ENCODE measurements around the gene BTBD6.

Gene BTBD6

GRCh38 chr14:105212541-105213300 lies 35.6 kb upstream of the BTBD6 start:
- TF ChIP-seq, protein P1, sequence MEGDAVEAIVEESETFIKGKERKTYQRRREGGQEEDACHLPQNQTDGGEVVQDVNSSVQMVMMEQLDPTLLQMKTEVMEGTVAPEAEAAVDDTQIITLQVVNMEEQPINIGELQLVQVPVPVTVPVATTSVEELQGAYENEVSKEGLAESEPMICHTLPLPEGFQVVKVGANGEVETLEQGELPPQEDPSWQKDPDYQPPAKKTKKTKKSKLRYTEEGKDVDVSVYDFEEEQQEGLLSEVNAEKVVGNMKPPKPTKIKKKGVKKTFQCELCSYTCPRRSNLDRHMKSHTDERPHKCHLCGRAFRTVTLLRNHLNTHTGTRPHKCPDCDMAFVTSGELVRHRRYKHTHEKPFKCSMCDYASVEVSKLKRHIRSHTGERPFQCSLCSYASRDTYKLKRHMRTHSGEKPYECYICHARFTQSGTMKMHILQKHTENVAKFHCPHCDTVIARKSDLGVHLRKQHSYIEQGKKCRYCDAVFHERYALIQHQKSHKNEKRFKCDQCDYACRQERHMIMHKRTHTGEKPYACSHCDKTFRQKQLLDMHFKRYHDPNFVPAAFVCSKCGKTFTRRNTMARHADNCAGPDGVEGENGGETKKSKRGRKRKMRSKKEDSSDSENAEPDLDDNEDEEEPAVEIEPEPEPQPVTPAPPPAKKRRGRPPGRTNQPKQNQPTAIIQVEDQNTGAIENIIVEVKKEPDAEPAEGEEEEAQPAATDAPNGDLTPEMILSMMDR (IDR thresholded peaks at IDR 0.05) = no peak
- DNase-seq = no peak

GRCh38 chr14:105213361-105213760 lies 35.0 kb upstream of the BTBD6 start:
- Mint-ChIP-seq H3K27ac (peak overlapping the region; percentile 25), H3K4me1 (peaks cover 4% of the 10 kb centered on the region), H3K4me3 (no peak overlapping the region), H3K36me3 (ENCODE audit: low read depth) (peaks cover 9% of the 10 kb centered on the region), H3K9me3 (no peaks in the 10 kb centered on the region), H3K27me3 (ENCODE audit: low read depth, poor library complexity) (peaks cover 2% of the 10 kb centered on the region)
- TF ChIP-seq, protein P1 (IDR thresholded peaks at IDR 0.05) = no peak
- DNase-seq = no peak

More at GRCh38 chr14:105212541-105213300, 35.6 kb upstream of the BTBD6 start:
- Mint-ChIP-seq H3K4me3 (no peak overlapping the region), H3K36me3 (ENCODE audit: low read depth) (peaks cover 9% of the 10 kb centered on the region), H3K9me3 (no peaks in the 10 kb centered on the region), H3K27ac (peak overlapping the region; percentile 32), H3K27me3 (ENCODE audit: low read depth, poor library complexity) (peaks cover 2% of the 10 kb centered on the region), H3K4me1 (peaks cover 4% of the 10 kb centered on the region)

- DNase-seq = no peak
- H3K27me3 Mint-ChIP-seq (ENCODE audit: low read depth, poor library complexity) = peaks cover 2% of the 10 kb centered on the region
- H3K4me1 Mint-ChIP-seq = peaks cover 4% of the 10 kb centered on the region
- no peak overlapping the region for H3K27ac Mint-ChIP-seq
- peaks cover 9% of the 10 kb centered on the region for H3K36me3 Mint-ChIP-seq (ENCODE audit: low read depth)
- H3K4me3 Mint-ChIP-seq = no peak overlapping the region
- H3K9me3 Mint-ChIP-seq = no peaks in the 10 kb centered on the region
- TF ChIP-seq, protein P1 (IDR thresholded peaks at IDR 0.05) = no peak
Measured at GRCh38 chr14:105214324-105214915, 33.9 kb upstream of the BTBD6 start.

DNA sequence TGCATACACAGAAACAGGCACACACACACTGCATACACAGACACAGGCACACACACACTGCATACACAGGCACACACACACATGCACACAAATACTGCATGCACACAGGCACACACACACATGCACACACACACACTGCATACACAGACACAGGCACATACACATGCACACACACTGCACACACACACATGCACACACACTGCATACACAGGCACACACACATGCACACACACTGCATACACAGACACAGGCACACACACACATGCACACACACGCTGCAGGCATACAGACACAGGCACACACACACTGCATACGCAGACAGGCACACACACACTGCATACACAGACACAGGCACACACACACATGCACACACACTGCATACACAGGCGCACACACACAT lies 32.7 kb upstream of the BTBD6 start:
- H3K9me3 Mint-ChIP-seq = no peaks in the 10 kb centered on the region
- no peak overlapping the region for H3K4me3 Mint-ChIP-seq
- peaks cover 4% of the 10 kb centered on the region for H3K4me1 Mint-ChIP-seq

GRCh38 chr14:105216490-105217247 lies 31.7 kb upstream of the BTBD6 start:
- DNase-seq = no peak
- Mint-ChIP-seq H3K4me1 (peaks cover 4% of the 10 kb centered on the region), H3K36me3 (ENCODE audit: low read depth) (peaks cover 14% of the 10 kb centered on the region), H3K27me3 (ENCODE audit: low read depth, poor library complexity) (peaks cover 2% of the 10 kb centered on the region), H3K27ac (peak overlapping the region; percentile 64), H3K9me3 (no peaks in the 10 kb centered on the region), H3K4me3 (no peak overlapping the region)
- TF ChIP-seq, protein P1 (IDR thresholded peaks at IDR 0.05) = no peak

More for the DNA sequence above, 32.7 kb upstream of the BTBD6 start:
- TF ChIP-seq, protein P1 (IDR thresholded peaks at IDR 0.05) = no peak
- peaks cover 2% of the 10 kb centered on the region for H3K27me3 Mint-ChIP-seq (ENCODE audit: low read depth, poor library complexity)
- no peak for DNase-seq
- H3K27ac Mint-ChIP-seq = no peak overlapping the region
- H3K36me3 Mint-ChIP-seq (ENCODE audit: low read depth) = peaks cover 9% of the 10 kb centered on the region
